Measurements from ENCODE around the gene ANKRD29. TPM values are rescaled to one million over a fixed set of nuclear protein-coding genes. Genes with fewer than 3 reads are reported as not detected.

Gene ANKRD29
- total and polyA plus RNA-seq, 5 experiments from 2014 or later: not detected

GRCh38 chr18:23682045-23682444 is 19.3 kb upstream of the ANKRD29 start:
- Mint-ChIP-seq H3K27me3 (peaks cover 24 to 37% (median 26%) of the 10 kb centered on the region in 5 donors), H3K36me3 (no peaks in the 10 kb centered on the region), H3K9me3 (peaks cover 0 to 2% (median 0%) of the 10 kb centered on the region in 9 donors), H3K27ac (no peak overlapping the region), H3K4me1 (no peaks in the 10 kb centered on the region), H3K4me3 (no peak overlapping the region)
- POLR2A ChIA-PET: interaction anchor here (0.5 kb wide), 1 partner anchor 199 kb away, joined by 3 read pairs; no protein-coding TSS in a partner anchor
- ATAC-seq (no peak), DNase-seq (no peak)

GRCh38 chr18:23675896-23676295 is 13.2 kb upstream of the ANKRD29 start:
- H3K36me3 Mint-ChIP-seq: no peaks in the 10 kb centered on the region
- H3K27me3 Mint-ChIP-seq: peaks cover 6 to 15% (median 14%) of the 10 kb centered on the region in 5 donors
- no peaks in the 10 kb centered on the region for H3K4me1 Mint-ChIP-seq
- POLR2A ChIA-PET: no interaction called here
- no peak overlapping the region for H3K27ac Mint-ChIP-seq
- DNase-seq: no peak
- no peaks in the 10 kb centered on the region for H3K9me3 Mint-ChIP-seq
- H3K4me3 Mint-ChIP-seq: no peak overlapping the region
- no peak for ATAC-seq

- POLR2A ChIA-PET: no interaction called here
- Mint-ChIP-seq H3K4me1 (no peaks in the 10 kb centered on the region), H3K36me3 (no peaks in the 10 kb centered on the region), H3K4me3 (no peak overlapping the region), H3K27me3 (peaks cover 5 to 15% (median 14%) of the 10 kb centered on the region in 5 donors), H3K9me3 (no peaks in the 10 kb centered on the region), H3K27ac (no peak overlapping the region)
- no peak for ATAC-seq
- DNase-seq: no peak
These were observed 12.5 kb upstream of the ANKRD29 start for GRCh38 chr18:23675236-23675635.

- Mint-ChIP-seq H3K36me3 (no peaks in the 10 kb centered on the region), H3K4me3 (no peak overlapping the region), H3K27ac (no peak overlapping the region), H3K27me3 (peaks cover 0 to 14% (median 8%) of the 10 kb centered on the region in 5 donors), H3K4me1 (no peaks in the 10 kb centered on the region), H3K9me3 (no peaks in the 10 kb centered on the region)
- no peak for DNase-seq
- ATAC-seq: no peak
- POLR2A ChIA-PET: no interaction called here
These were observed 11.0 kb upstream of the ANKRD29 start for GRCh38 chr18:23673725-23674124.

- Mint-ChIP-seq H3K27ac (peak overlapping the region in 1 of 10 donors; percentile 53), H3K27me3 (peaks cover 0 to 9% (median 4%) of the 10 kb centered on the region in 5 donors), H3K36me3 (no peaks in the 10 kb centered on the region), H3K4me3 (no peak overlapping the region), H3K4me1 (no peaks in the 10 kb centered on the region), H3K9me3 (no peaks in the 10 kb centered on the region)
- no peak for DNase-seq
- POLR2A ChIA-PET: no interaction called here
- no peak for ATAC-seq
These were observed 8.9 kb upstream of the ANKRD29 start for GRCh38 chr18:23671564-23671963.

- Mint-ChIP-seq H3K4me1 (peaks cover 0 to 7% (median 3%) of the 10 kb centered on the region in 4 donors), H3K9me3 (no peaks in the 10 kb centered on the region), H3K27me3 (peaks cover 0 to 9% (median 2%) of the 10 kb centered on the region in 5 donors), H3K27ac (no peak overlapping the region), H3K36me3 (no peaks in the 10 kb centered on the region), H3K4me3 (no peak overlapping the region)
- no peak for ATAC-seq
- no peak for DNase-seq
- POLR2A ChIA-PET: no interaction called here
These were observed 7.2 kb upstream of the ANKRD29 start for GRCh38 chr18:23669804-23670405.

GRCh38 chr18:23669202-23669766 is 6.6 kb upstream of the ANKRD29 start:
- H3K4me3 Mint-ChIP-seq: no peak overlapping the region
- peaks cover 0 to 7% (median 4%) of the 10 kb centered on the region in 4 donors for H3K4me1 Mint-ChIP-seq
- peaks cover 0 to 9% (median 2%) of the 10 kb centered on the region in 5 donors for H3K27me3 Mint-ChIP-seq
- H3K27ac Mint-ChIP-seq: peak overlapping the region in 1 of 10 donors; percentile 8
- ATAC-seq: no peak
- POLR2A ChIA-PET: no interaction called here
- DNase-seq: no peak
- no peaks in the 10 kb centered on the region for H3K9me3 Mint-ChIP-seq
- H3K36me3 Mint-ChIP-seq: no peaks in the 10 kb centered on the region

GRCh38 chr18:23668731-23669130 is 6.0 kb upstream of the ANKRD29 start:
- POLR2A ChIA-PET: no interaction called here
- Mint-ChIP-seq H3K27ac (no peak overlapping the region), H3K36me3 (no peaks in the 10 kb centered on the region), H3K4me3 (no peak overlapping the region), H3K27me3 (peaks cover 0 to 9% (median 2%) of the 10 kb centered on the region in 5 donors), H3K9me3 (no peaks in the 10 kb centered on the region), H3K4me1 (peaks cover 0 to 7% (median 4%) of the 10 kb centered on the region in 4 donors)
- DNase-seq (no peak), ATAC-seq (no peak)

- no peak overlapping the region for H3K4me3 Mint-ChIP-seq
- POLR2A ChIA-PET: no interaction called here
- peaks cover 10 to 19% (median 13%) of the 10 kb centered on the region in 4 donors for H3K4me1 Mint-ChIP-seq
- H3K9me3 Mint-ChIP-seq: no peaks in the 10 kb centered on the region
- ATAC-seq: no peak
- no peaks in the 10 kb centered on the region for H3K36me3 Mint-ChIP-seq
- peak overlapping the region in 1 of 10 donors; percentile 12 for H3K27ac Mint-ChIP-seq
- peaks cover 0 to 9% (median 4%) of the 10 kb centered on the region in 5 donors for H3K27me3 Mint-ChIP-seq
- DNase-seq: no peak
These were observed 4.4 kb upstream of the ANKRD29 start for GRCh38 chr18:23667114-23667513.

GRCh38 chr18:23664674-23665073 is 2.0 kb upstream of the ANKRD29 start:
- ATAC-seq (no peak), DNase-seq (no peak)
- Mint-ChIP-seq H3K4me1 (peaks cover 19 to 31% (median 24%) of the 10 kb centered on the region in 4 donors), H3K27ac (no peak overlapping the region), H3K9me3 (no peaks in the 10 kb centered on the region), H3K36me3 (no peaks in the 10 kb centered on the region), H3K4me3 (peak overlapping the region in 1 of 10 donors; percentile 12), H3K27me3 (peaks cover 8 to 29% (median 13%) of the 10 kb centered on the region in 5 donors)
- POLR2A ChIA-PET: no interaction called here

GRCh38 chr18:23661735-23662308 is 889 bp downstream of the ANKRD29 start:
- Mint-ChIP-seq H3K27ac (peak overlapping the region in 4 of 10 donors; percentile 33 to 75 (median 51)), H3K4me1 (peaks cover 21 to 31% (median 25%) of the 10 kb centered on the region in 4 donors), H3K9me3 (no peaks in the 10 kb centered on the region), H3K36me3 (no peaks in the 10 kb centered on the region), H3K27me3 (peaks cover 16 to 43% (median 22%) of the 10 kb centered on the region in 5 donors), H3K4me3 (peak overlapping the region; percentile 74 to 87 (median 84))
- ATAC-seq: peak in 1 of 2 donors; percentile 14
- POLR2A ChIA-PET: no interaction called here
- DNase-seq: peak in 1 of 10 donors; percentile 9

GRCh38 chr18:23658285-23658684 is 4.4 kb downstream of the ANKRD29 start:
- Mint-ChIP-seq H3K4me1 (peaks cover 16 to 21% (median 20%) of the 10 kb centered on the region in 4 donors), H3K4me3 (no peak overlapping the region), H3K27me3 (peaks cover 16 to 46% (median 22%) of the 10 kb centered on the region in 5 donors), H3K9me3 (no peaks in the 10 kb centered on the region), H3K27ac (peak overlapping the region in 1 of 10 donors; percentile 35), H3K36me3 (no peaks in the 10 kb centered on the region)
- POLR2A ChIA-PET: no interaction called here
- DNase-seq (no peak), ATAC-seq (no peak)

GRCh38 chr18:23652232-23652631 is 10.5 kb downstream of the ANKRD29 start:
- DNase-seq (no peak), ATAC-seq (no peak)
- no peak overlapping the region for H3K4me3 Mint-ChIP-seq
- no peaks in the 10 kb centered on the region for H3K9me3 Mint-ChIP-seq
- peaks cover 0 to 25% (median 8%) of the 10 kb centered on the region in 5 donors for H3K27me3 Mint-ChIP-seq
- peaks cover 0 to 4% (median under 1%) of the 10 kb centered on the region in 4 donors for H3K4me1 Mint-ChIP-seq
- H3K36me3 Mint-ChIP-seq: no peaks in the 10 kb centered on the region
- no peak overlapping the region for H3K27ac Mint-ChIP-seq
- POLR2A ChIA-PET: no interaction called here
